HG03196 (cell line): Measurements from ENCODE around the gene TADA2B.

Experiments
- ATAC-seq: cut with Tn5 transposase; IDR thresholded peaks from one replicate; pipeline ENCODE4 v1.9.1; 2021; ENCODE audit not compliant: unreplicated experiment

Gene TADA2B

GRCh38 chr4:7105276-7105675, 62.1 kb downstream of the TADA2B start:
- ATAC-seq = no peak

GRCh38 chr4:7107166-7107905, 64.2 kb downstream of the TADA2B start:
- ATAC-seq = no peak
